Mucosa of descending colon (tissue), 3 donors: ENCODE results near the gene SUPT4H1. TPM values are rescaled to one million over a fixed set of nuclear protein-coding genes. Genes with fewer than 3 reads are reported as not detected.

Source experiments
- ATAC-seq: fragments of 200-7000 bp; cut with Tn5 transposase; one replicate; pipeline ENCODE4 v1.9.1; 2020; ENCODE audit warnings: mild to moderate bottlenecking, moderate library complexity
- DNase-seq, 3 donors: peaks; one replicate each; pipeline ENCODE4 v3.0.0-alpha.2; 2020
- H3K36me3 ChIP-seq: fragments of 200-600 bp; one replicate; pipeline ENCODE4 v1.8.0; 2021; ENCODE audit warnings: low read depth, mild to moderate bottlenecking
- H3K4me1 ChIP-seq: fragments of 200-600 bp; one replicate; pipeline ENCODE4 v1.8.0; 2021; ENCODE audit warnings: low read depth, mild to moderate bottlenecking
- H3K4me3 ChIP-seq: fragments of 200-600 bp; one replicate; pipeline ENCODE4 v1.8.0; 2021; ENCODE audit warnings: mild to moderate bottlenecking
- H3K9me3 ChIP-seq: fragments of 200-600 bp; one replicate; pipeline ENCODE4 v1.8.0; 2021; ENCODE audit warnings: mild to moderate bottlenecking
- CTCF ChIP-seq: fragments of 200-600 bp; IDR thresholded peaks from one replicate; pipeline ENCODE4 v1.8.0; 2022; ENCODE audit warnings: antibody characterized with exemption, mild to moderate bottlenecking
- intact Hi-C, 2 donors: fragments of 100-400 bp; cut with DNase I in 1 of 2; cut with micrococcal nuclease in 1 of 2; formaldehyde crosslinking; loops; one replicate each; pipeline versions ENCODE4 v1.11.0 to v1.11.1; 2022; cut with DNase I, micrococcal nuclease
- total RNA-seq, 3 donors: library from RNA; stranded (reverse); fragmentation: NEBNext Ultra II Directional in 2 of 3; extraction: Animal tissue kit (Norgen Biotek cat#: 25700) in 2 of 3; gene quantifications; one replicate each; pipeline versions ENCODE4 v1.2.1 to v1.2.4, GENCODE V29; 2021 to 2023
- donor health status: DM: no; HTN: no; CAD: no; lungs with moderate emphysema.
- donor health status: DM: no; HTN: no; CAD: no.
- donor health status: DM: no; HTN: yes; CAD: no.

Gene SUPT4H1
- total RNA-seq, 3 donors from 2014 or later, result 57.9 to 79.5 (median 68.9) TPM

- no peaks in the 10 kb centered on the region for H3K9me3 ChIP-seq
- no peaks in the 10 kb centered on the region for H3K36me3 ChIP-seq
- peaks cover 37% of the 10 kb centered on the region for H3K4me1 ChIP-seq
- intact Hi-C loops, result no loop called here
- peak; percentile 91 for ATAC-seq
- TF ChIP-seq CTCF, result no peak
- DNase-seq, result peak in 2 of 3 donors; percentile 31 to 77
- H3K4me3 ChIP-seq, result no peak overlapping the region
These were observed 35.8 kb upstream of the SUPT4H1 start for GRCh38 chr17:58387834-58388233.

- no peak for DNase-seq
- H3K9me3 ChIP-seq, result no peaks in the 10 kb centered on the region
- no peak for ATAC-seq
- TF ChIP-seq CTCF, result no peak
- peaks cover 48% of the 10 kb centered on the region for H3K4me1 ChIP-seq
- no peaks in the 10 kb centered on the region for H3K36me3 ChIP-seq
- intact Hi-C loops, result no loop called here
- H3K4me3 ChIP-seq, result no peak overlapping the region
These were observed 34.7 kb upstream of the SUPT4H1 start for GRCh38 chr17:58386708-58387107.

- H3K4me1 ChIP-seq, result peaks cover 59% of the 10 kb centered on the region
- no peaks in the 10 kb centered on the region for H3K36me3 ChIP-seq
- no peak overlapping the region for H3K4me3 ChIP-seq
- intact Hi-C loops, result no loop called here
- ATAC-seq (no peak), DNase-seq (no peak)
- no peak for TF ChIP-seq CTCF
- no peaks in the 10 kb centered on the region for H3K9me3 ChIP-seq
These were observed 33.4 kb upstream of the SUPT4H1 start for GRCh38 chr17:58385359-58385899.

- no peak for TF ChIP-seq CTCF
- DNase-seq (no peak), ATAC-seq (no peak)
- intact Hi-C loops, result no loop called here
- peaks cover 64% of the 10 kb centered on the region for H3K4me1 ChIP-seq
- H3K36me3 ChIP-seq, result no peaks in the 10 kb centered on the region
- H3K9me3 ChIP-seq, result no peaks in the 10 kb centered on the region
- H3K4me3 ChIP-seq, result no peak overlapping the region
These were observed 32.9 kb upstream of the SUPT4H1 start for GRCh38 chr17:58384897-58385296.

- no peak for DNase-seq
- ATAC-seq, result no peak
These were observed 32.0 kb upstream of the SUPT4H1 start for GRCh38 chr17:58383892-58384462.

More at GRCh38 chr17:58383892-58384462, 32.0 kb upstream of the SUPT4H1 start:
- intact Hi-C loops, result no loop called here
- Histone ChIP-seq H3K4me1 (peaks cover 61% of the 10 kb centered on the region), H3K4me3 (no peak overlapping the region), H3K9me3 (no peaks in the 10 kb centered on the region), H3K36me3 (no peaks in the 10 kb centered on the region)
- no peak for TF ChIP-seq CTCF
